Common myeloid progenitor, CD34-positive (primary cell): Measurements from ENCODE around the gene NUDT3.

ENCODE experiments used
- CTCF ChIA-PET: fragments of 350-600 bp; sonication (Branson Sonifier 250); formaldehyde crosslinking; loops from one replicate; lab custom pipeline; 2021; ENCODE audit warnings: antibody characterized with exemption; lab: Charles Lee
- POLR2A ChIA-PET: fragments of 350-600 bp; sonication (Branson Sonifier 250); formaldehyde crosslinking; loops from one replicate; lab custom pipeline; 2021; ENCODE audit warnings: antibody characterized with exemption; lab: Charles Lee
- DNase-seq, 3 donors: peaks; one replicate each; pipeline versions ENCODE4 v3.0.0 to v3.0.0-alpha.2; 2013
- H3K27ac ChIP-seq, 2 experiments: 1 replicate in 1 of 2; 2 replicates in 1 of 2; pipeline ENCODE4 v1.7.0; 2013; ENCODE audit warnings: inconsistent platforms in 2 of 2, low read length in 2 of 2, mild to moderate bottlenecking in 2 of 2, low read depth in 1 of 2, moderate library complexity in 1 of 2; ENCODE audit not compliant: severe bottlenecking in 2 of 2, insufficient read depth in 1 of 2, poor library complexity in 1 of 2
- H3K27me3 ChIP-seq, 5 experiments: replicated peaks in 2 of 5; 1 replicate in 3 of 5; 2 replicates in 2 of 5; pipeline versions ENCODE4 v1.6.1 to v1.7.0; 2013; ENCODE audit warnings: low read length in 4 of 5, mild to moderate bottlenecking in 2 of 5, moderate library complexity in 2 of 5, inconsistent platforms in 1 of 5; ENCODE audit not compliant: insufficient read depth in 5 of 5, control insufficient read depth in 4 of 5
- H3K36me3 ChIP-seq, 4 experiments: 1 replicate in 2 of 4; 2 replicates in 2 of 4; pipeline versions ENCODE4 v1.6.1 to v1.7.0; 2013; ENCODE audit warnings: low read length in 3 of 4, control low read depth in 1 of 4, mild to moderate bottlenecking in 1 of 4; ENCODE audit not compliant: control insufficient read depth in 4 of 4, insufficient read depth in 4 of 4
- H3K4me1 ChIP-seq, 4 experiments: 1 replicate in 3 of 4; 2 replicates in 1 of 4; pipeline versions ENCODE4 v1.6.1 to v1.7.1; 2013; ENCODE audit warnings: low read length in 3 of 4, mild to moderate bottlenecking in 3 of 4, control low read depth in 1 of 4, inconsistent platforms in 1 of 4, moderate library complexity in 1 of 4; ENCODE audit not compliant: control insufficient read depth in 4 of 4, insufficient read depth in 4 of 4; ENCODE audit errors: control extremely low read depth in 1 of 4
- H3K4me3 ChIP-seq, 7 experiments: 1 replicate in 4 of 7; 2 replicates in 3 of 7; pipeline versions ENCODE4 v1.5.1 to v1.7.0; 2013; ENCODE audit warnings: mild to moderate bottlenecking in 7 of 7, low read length in 6 of 7, moderate library complexity in 6 of 7, inconsistent platforms in 2 of 7, low read depth in 2 of 7, control low read depth in 1 of 7; ENCODE audit not compliant: insufficient read depth in 4 of 7, control insufficient read depth in 1 of 7; ENCODE audit errors: extremely low read depth in 1 of 7
- H3K9me3 ChIP-seq, 5 experiments: 1 replicate in 4 of 5; 2 replicates in 1 of 5; pipeline versions ENCODE4 v1.6.1 to v1.7.1; 2013; ENCODE audit warnings: low read length in 4 of 5, mild to moderate bottlenecking in 2 of 5, inconsistent platforms in 1 of 5, low read depth in 1 of 5, moderate library complexity in 1 of 5; ENCODE audit not compliant: control insufficient read depth in 4 of 5, insufficient read depth in 2 of 5; ENCODE audit errors: control extremely low read depth in 1 of 5
- WGBS: methylation state at CpG from one replicate; pipeline ENCODE4 v1.1.5; 2013; ENCODE audit not compliant: insufficient coverage; 5-methylcytosine and 5-hydroxymethylcytosine counted together

Gene NUDT3

DNA sequence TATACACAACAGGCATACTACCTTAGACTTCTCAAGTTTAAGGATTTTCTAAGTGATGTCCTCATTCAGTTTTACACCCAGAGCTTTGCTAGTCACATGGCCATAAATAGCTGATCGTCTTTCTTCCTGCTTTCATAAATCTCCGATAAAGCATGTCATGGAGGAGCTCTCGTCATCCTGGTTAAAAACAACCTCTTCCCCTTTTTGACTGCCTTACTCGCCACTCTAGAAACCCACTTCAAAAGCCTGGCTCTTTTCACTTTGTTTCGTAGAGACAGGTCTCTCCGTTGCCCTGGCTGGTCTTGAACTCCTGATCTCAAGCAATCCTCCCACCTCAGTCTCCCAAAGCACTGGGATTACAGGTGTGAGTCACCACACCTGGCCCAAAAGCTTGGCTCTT is 76.7 kb downstream of the NUDT3 start:
- Histone ChIP-seq H3K27me3 (no peaks in the 10 kb centered on the region), H3K4me3 (peak overlapping the region in 4 of 7 experiments; percentile 8 to 48 (median 42)), H3K36me3 (peaks cover 0 to 3% (median 2%) of the 10 kb centered on the region in 4 experiments), H3K4me1 (peaks cover 10 to 34% (median 32%) of the 10 kb centered on the region in 4 experiments), H3K27ac (peak overlapping the region; percentile 67 to 86), H3K9me3 (no peaks in the 10 kb centered on the region)
- ChIA-PET POLR2A (interaction anchor here (0.9 to 1.2 kb wide), 2 partner anchors 15 to 32 kb away, joined by 3 read pairs; no protein-coding TSS in a partner anchor), CTCF (interaction anchor here (0.9 to 2.2 kb wide), 5 partner anchors 10 to 67 kb away, joined by 3 to 13 read pairs (median 3); partner anchors contain the start of gene SMIM29)
- WGBS: 0% methylated on average over 6 of the region's 6 CpGs
- DNase-seq: peak; percentile 78 to 94 (median 91)

GRCh38 chr6:34315256-34315655 is 77.2 kb downstream of the NUDT3 start:
- peaks cover 0 to 3% (median 2%) of the 10 kb centered on the region in 4 experiments for H3K36me3 ChIP-seq
- H3K9me3 ChIP-seq: no peaks in the 10 kb centered on the region
- POLR2A ChIA-PET: interaction anchor here (0.6 to 0.9 kb wide), 2 partner anchors 15 to 56 kb away, joined by 3 to 4 read pairs; no protein-coding TSS in a partner anchor
- CTCF ChIA-PET: interaction anchor here (0.9 to 2.2 kb wide), 4 partner anchors 11 to 67 kb away, joined by 3 to 13 read pairs (median 4); partner anchors contain the start of gene SMIM29
- no CpG with 5 or more reads among the region's 1 CpG for WGBS
- peak overlapping the region; percentile 9 to 86 for H3K27ac ChIP-seq
- H3K27me3 ChIP-seq: no peaks in the 10 kb centered on the region
- peaks cover 10 to 34% (median 32%) of the 10 kb centered on the region in 4 experiments for H3K4me1 ChIP-seq
- H3K4me3 ChIP-seq: peak overlapping the region in 2 of 7 experiments; percentile 46 to 48
- DNase-seq: no peak

DNA sequence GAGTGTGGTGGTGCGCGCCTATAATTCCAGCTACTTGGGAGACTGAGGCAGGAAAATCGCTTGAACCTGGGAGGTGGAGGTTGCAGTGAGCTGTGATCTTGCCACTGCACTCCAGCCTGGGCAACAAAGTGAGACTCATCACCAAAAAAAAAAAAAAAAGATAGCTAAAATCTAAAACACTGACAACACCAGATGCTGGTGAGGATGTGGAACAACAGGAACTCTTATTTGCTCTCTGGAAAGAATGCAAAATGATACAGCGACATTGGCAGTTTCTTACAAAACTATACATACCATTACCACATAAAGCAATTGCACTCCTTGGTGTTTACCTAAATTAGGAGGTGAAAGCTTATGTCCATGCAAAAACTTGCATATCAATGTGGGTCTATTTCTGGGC is 80.2 kb downstream of the NUDT3 start:
- H3K27me3 ChIP-seq: no peaks in the 10 kb centered on the region
- DNase-seq: no peak
- H3K4me3 ChIP-seq: no peak overlapping the region
- H3K27ac ChIP-seq: no peak overlapping the region
- 100% methylated on average over 4 of the region's 4 CpGs for WGBS
- H3K36me3 ChIP-seq: peaks cover 0 to 2% (median under 1%) of the 10 kb centered on the region in 4 experiments
- H3K4me1 ChIP-seq: peaks cover 7 to 27% (median 23%) of the 10 kb centered on the region in 4 experiments
- H3K9me3 ChIP-seq: no peaks in the 10 kb centered on the region
- CTCF ChIA-PET: interaction anchor here (0.7 to 1.3 kb wide), 4 partner anchors 12 to 103 kb away, joined by 3 to 4 read pairs (median 4); partner anchors contain the start of gene SMIM29
- POLR2A ChIA-PET: interaction anchor here (1.1 kb wide), 1 partner anchor 103 kb away, joined by 4 read pairs; no protein-coding TSS in a partner anchor

DNA sequence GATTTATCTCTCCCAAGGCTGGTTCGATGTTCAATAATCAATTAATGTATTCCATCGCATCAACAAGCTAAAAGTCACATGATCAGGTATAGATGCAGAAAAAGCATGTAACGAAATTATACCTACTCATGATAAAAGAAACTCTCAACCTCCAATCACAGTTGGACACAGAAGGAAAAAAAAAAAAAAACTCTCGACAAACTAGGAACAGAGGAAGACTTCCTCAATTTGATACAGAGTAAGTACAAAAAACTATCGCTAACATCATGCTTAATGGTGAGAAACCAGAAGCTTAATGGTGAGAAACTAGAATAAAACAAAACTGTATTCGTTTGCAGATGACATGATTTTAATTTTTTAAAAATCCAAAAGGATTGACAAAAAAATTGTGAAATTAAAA is 81.7 kb downstream of the NUDT3 start:
- peaks cover 0 to 2% (median 2%) of the 10 kb centered on the region in 4 experiments for H3K36me3 ChIP-seq
- ChIA-PET POLR2A (interaction anchor here (1.1 kb wide), 1 partner anchor 29 kb away, joined by 8 read pairs; no protein-coding TSS in a partner anchor), CTCF (interaction anchor here (0.6 to 3.7 kb wide), 5 partner anchors 10 to 104 kb away, joined by 3 to 13 read pairs (median 3); no protein-coding TSS in a partner anchor)
- peaks cover under 1 to 17% (median 12%) of the 10 kb centered on the region in 4 experiments for H3K4me1 ChIP-seq
- H3K27me3 ChIP-seq: no peaks in the 10 kb centered on the region
- no peaks in the 10 kb centered on the region for H3K9me3 ChIP-seq
- WGBS: 90% methylated on average over 2 of the region's 6 CpGs
- no peak overlapping the region for H3K4me3 ChIP-seq
- H3K27ac ChIP-seq: no peak overlapping the region
- peak in 2 of 3 donors; percentile 42 to 56 for DNase-seq

- Histone ChIP-seq H3K36me3 (peaks cover 0 to 2% (median 2%) of the 10 kb centered on the region in 4 experiments), H3K27ac (no peak overlapping the region), H3K4me1 (peaks cover 0 to 5% (median 2%) of the 10 kb centered on the region in 4 experiments), H3K27me3 (no peaks in the 10 kb centered on the region), H3K9me3 (no peaks in the 10 kb centered on the region), H3K4me3 (no peak overlapping the region)
- 43% methylated on average over 1 of the region's 2 CpGs for WGBS
- POLR2A ChIA-PET: no interaction called here
- CTCF ChIA-PET: interaction anchor here (0.5 to 3.7 kb wide), 5 partner anchors 9 to 107 kb away, joined by 3 to 13 read pairs (median 5); no protein-coding TSS in a partner anchor
- no peak for DNase-seq
Observed at GRCh38 chr6:34308483-34308882, 84.0 kb downstream of the NUDT3 start.

DNA sequence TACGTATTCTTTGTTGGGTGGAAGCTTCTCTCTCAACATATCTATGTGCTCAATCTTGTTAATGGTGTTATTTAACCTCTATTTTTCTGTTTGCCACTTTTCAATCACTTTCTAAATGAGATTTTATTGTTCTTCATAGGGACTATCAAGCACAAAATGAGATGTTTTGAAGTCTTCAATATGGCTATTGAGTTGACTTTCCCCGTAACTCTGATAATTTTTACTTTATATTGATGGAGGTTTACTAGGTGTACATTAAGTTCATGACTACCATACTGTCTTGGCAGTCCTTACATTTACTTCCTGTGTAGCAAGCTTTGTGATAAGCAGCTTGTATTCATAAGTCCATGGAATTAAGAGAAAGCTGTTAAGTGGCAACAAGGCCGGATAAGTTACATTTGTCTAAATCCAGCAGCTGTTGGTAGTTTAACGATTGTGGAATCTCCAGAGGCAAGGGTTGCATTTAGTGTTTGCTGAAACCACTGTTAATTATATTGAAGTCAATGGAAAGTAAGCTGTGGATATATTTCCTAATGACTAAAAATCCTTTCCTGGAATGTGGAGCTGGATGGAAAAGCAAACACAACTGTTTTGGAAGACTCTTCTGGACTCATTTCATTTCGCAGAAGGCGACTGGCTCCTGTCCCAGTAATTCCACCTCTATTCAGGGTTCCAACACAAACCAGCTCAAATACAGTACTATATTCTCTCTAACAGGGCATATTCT is 86.3 kb downstream of the NUDT3 start:
- ChIA-PET POLR2A (interaction anchor here (0.6 kb wide), 2 partner anchors 89 to 109 kb away, joined by 3 to 4 read pairs; no protein-coding TSS in a partner anchor), CTCF (interaction anchor here (0.7 to 1.8 kb wide), 6 partner anchors 15 to 303 kb away, joined by 3 to 7 read pairs (median 4); partner anchors contain the start of gene SMIM29)
- Histone ChIP-seq H3K4me3 (no peak overlapping the region), H3K4me1 (peaks cover 0 to 9% (median 2%) of the 10 kb centered on the region in 4 experiments), H3K27ac (no peak overlapping the region), H3K9me3 (no peaks in the 10 kb centered on the region), H3K36me3 (peaks cover 0 to 3% (median 2%) of the 10 kb centered on the region in 4 experiments), H3K27me3 (no peaks in the 10 kb centered on the region)
- WGBS: 89% methylated on average over 4 of the region's 6 CpGs
- peak in 1 of 3 donors; percentile 40 for DNase-seq
